WTC11 (cell line): ENCODE results near the gene STARD13. TPM values are rescaled to one million over a fixed set of nuclear protein-coding genes. Genes with fewer than 3 reads are reported as not detected.

ENCODE experiments used
- ATAC-seq: fragments of 200-7000 bp; cut with Tn5 transposase; 2 replicates; pipeline ENCODE4 v1.10.0; 2021; ENCODE audit warnings: mild to moderate bottlenecking, moderate library complexity
- CTCF ChIA-PET: fragments of 300-600 bp; sonication (Branson Sonifier 250); formaldehyde crosslinking; loops from one replicate; lab custom pipeline; 2021; ENCODE audit warnings: antibody characterized with exemption; lab: Charles Lee
- POLR2A ChIA-PET: fragments of 350-600 bp; sonication (Branson Sonifier 250); formaldehyde crosslinking; loops from one replicate; lab custom pipeline; 2021; ENCODE audit warnings: antibody characterized with exemption; lab: Charles Lee
- DNase-seq: peaks from one replicate; pipeline ENCODE4 v3.0.0; 2021; ENCODE audit warnings: low spot score
- H3K27ac Mint-ChIP-seq: 2 replicates; pipeline ENCODE4 v1.8.0; 2021; ENCODE audit warnings: mixed read lengths
- H3K27me3 Mint-ChIP-seq: 2 replicates; pipeline ENCODE4 v1.8.0; 2021; ENCODE audit warnings: low read depth, mild to moderate bottlenecking, moderate library complexity, mixed read lengths
- H3K36me3 Mint-ChIP-seq: 2 replicates; pipeline ENCODE4 v1.8.0; 2021; ENCODE audit warnings: mixed read lengths
- H3K4me1 Mint-ChIP-seq: 2 replicates; pipeline ENCODE4 v1.8.0; 2022; ENCODE audit warnings: mixed read lengths
- H3K4me3 Mint-ChIP-seq: 2 replicates; pipeline ENCODE4 v1.8.0; 2021; ENCODE audit warnings: mild to moderate bottlenecking, moderate library complexity, mixed read lengths
- H3K9me3 Mint-ChIP-seq: 2 replicates; pipeline ENCODE4 v1.8.0; 2021; ENCODE audit warnings: mixed read lengths
- ATF1 ChIP-seq: sonication (generic); formaldehyde crosslinking; IDR thresholded peaks from 2 replicates; pipeline ENCODE4 v1.8.1; 2023; ENCODE audit warnings: mild to moderate bottlenecking, moderate library complexity, missing genetic modification reagents
- CBFB ChIP-seq: sonication (generic); formaldehyde crosslinking; IDR thresholded peaks from 2 replicates; pipeline ENCODE4 v1.8.1; 2022; ENCODE audit warnings: mild to moderate bottlenecking, low read depth, missing genetic modification reagents
- CREB1 ChIP-seq: sonication (generic); formaldehyde crosslinking; IDR thresholded peaks from 2 replicates; pipeline ENCODE4 v1.8.0; 2023; ENCODE audit warnings: mild to moderate bottlenecking, missing genetic modification reagents
- FOXK1 ChIP-seq: sonication (generic); formaldehyde crosslinking; IDR thresholded peaks from 2 replicates; pipeline ENCODE4 v1.8.0; 2022; ENCODE audit warnings: mild to moderate bottlenecking, moderate library complexity, missing genetic modification reagents
- GABPB1 ChIP-seq: sonication (generic); formaldehyde crosslinking; IDR thresholded peaks from 2 replicates; pipeline ENCODE4 v1.8.1; 2023; ENCODE audit warnings: mild to moderate bottlenecking, missing genetic modification reagents
- GRHL2 ChIP-seq: fragments of 250-450 bp; sonication (Bioruptor Pico); IDR thresholded peaks from 2 replicates; pipeline ENCODE4 v1.8.0; 2022; ENCODE audit warnings: mild to moderate bottlenecking, moderate library complexity; ENCODE audit not compliant: insufficient replicate concordance, severe bottlenecking
- JAZF1 ChIP-seq: fragments of 250-450 bp; sonication (Bioruptor Pico); IDR thresholded peaks from 2 replicates; pipeline ENCODE4 v1.9.0; 2021; ENCODE audit warnings: moderate library complexity, mild to moderate bottlenecking, inconsistent platforms
- NFE2L1 ChIP-seq: sonication (generic); formaldehyde crosslinking; IDR thresholded peaks from 2 replicates; pipeline ENCODE4 v1.8.1; 2023; ENCODE audit warnings: missing genetic modification reagents
- SMAD4 ChIP-seq: sonication (generic); formaldehyde crosslinking; IDR thresholded peaks from 2 replicates; pipeline ENCODE4 v1.8.0; 2022; ENCODE audit warnings: mild to moderate bottlenecking, missing genetic modification reagents
- TCF7 ChIP-seq: sonication (generic); formaldehyde crosslinking; IDR thresholded peaks from 2 replicates; pipeline ENCODE4 v1.8.0; 2022; ENCODE audit warnings: mild to moderate bottlenecking, low read depth, missing genetic modification reagents, moderate library complexity
- ZNF138 ChIP-seq: sonication (generic); formaldehyde crosslinking; conservative IDR thresholded peaks from 2 replicates; pipeline ENCODE4 v1.8.1; 2022; ENCODE audit warnings: mild to moderate bottlenecking, moderate library complexity, missing genetic modification reagents
- ZNF232 ChIP-seq: sonication (generic); formaldehyde crosslinking; IDR thresholded peaks from 2 replicates; pipeline ENCODE4 v1.8.0; 2022; ENCODE audit warnings: mild to moderate bottlenecking, missing genetic modification reagents
- total RNA-seq: library from RNA; stranded (reverse); gene quantifications from 3 replicates; pipeline ENCODE4 v1.2.3, GENCODE V29; 2021
- TF ChIP-seq, protein P1 (sequence below): sonication (generic); formaldehyde crosslinking; conservative IDR thresholded peaks from 2 replicates; pipeline ENCODE4 v1.8.1; 2022; ENCODE audit warnings: mild to moderate bottlenecking, missing genetic modification reagents
- TF ChIP-seq, protein P2 (sequence below): sonication (generic); formaldehyde crosslinking; IDR thresholded peaks from 2 replicates; pipeline ENCODE4 v1.8.1; 2023; ENCODE audit warnings: mild to moderate bottlenecking, moderate library complexity, missing genetic modification reagents
- TF ChIP-seq, protein P3 (sequence below): sonication (generic); formaldehyde crosslinking; IDR thresholded peaks from 2 replicates; pipeline ENCODE4 v1.8.1; 2022; ENCODE audit warnings: mild to moderate bottlenecking, missing genetic modification reagents, moderate library complexity, borderline replicate concordance
- TF ChIP-seq, protein P4 (sequence below): sonication (generic); formaldehyde crosslinking; IDR thresholded peaks from 2 replicates; pipeline ENCODE4 v1.8.1; 2022; ENCODE audit warnings: low read depth, mild to moderate bottlenecking, moderate library complexity, missing genetic modification reagents, borderline replicate concordance
- TF ChIP-seq, protein P5 (sequence below): sonication (generic); formaldehyde crosslinking; IDR thresholded peaks from 2 replicates; pipeline ENCODE4 v1.8.1; 2023; ENCODE audit warnings: mild to moderate bottlenecking, missing genetic modification reagents, borderline replicate concordance
- TF ChIP-seq, protein P6 (sequence below): sonication (generic); formaldehyde crosslinking; IDR thresholded peaks from 2 replicates; pipeline ENCODE4 v1.8.1; 2023; ENCODE audit warnings: mild to moderate bottlenecking, missing genetic modification reagents, moderate library complexity

The STARD13 gene
- total RNA-seq, 1 experiment from 2014 or later = 4.4 TPM

DNA sequence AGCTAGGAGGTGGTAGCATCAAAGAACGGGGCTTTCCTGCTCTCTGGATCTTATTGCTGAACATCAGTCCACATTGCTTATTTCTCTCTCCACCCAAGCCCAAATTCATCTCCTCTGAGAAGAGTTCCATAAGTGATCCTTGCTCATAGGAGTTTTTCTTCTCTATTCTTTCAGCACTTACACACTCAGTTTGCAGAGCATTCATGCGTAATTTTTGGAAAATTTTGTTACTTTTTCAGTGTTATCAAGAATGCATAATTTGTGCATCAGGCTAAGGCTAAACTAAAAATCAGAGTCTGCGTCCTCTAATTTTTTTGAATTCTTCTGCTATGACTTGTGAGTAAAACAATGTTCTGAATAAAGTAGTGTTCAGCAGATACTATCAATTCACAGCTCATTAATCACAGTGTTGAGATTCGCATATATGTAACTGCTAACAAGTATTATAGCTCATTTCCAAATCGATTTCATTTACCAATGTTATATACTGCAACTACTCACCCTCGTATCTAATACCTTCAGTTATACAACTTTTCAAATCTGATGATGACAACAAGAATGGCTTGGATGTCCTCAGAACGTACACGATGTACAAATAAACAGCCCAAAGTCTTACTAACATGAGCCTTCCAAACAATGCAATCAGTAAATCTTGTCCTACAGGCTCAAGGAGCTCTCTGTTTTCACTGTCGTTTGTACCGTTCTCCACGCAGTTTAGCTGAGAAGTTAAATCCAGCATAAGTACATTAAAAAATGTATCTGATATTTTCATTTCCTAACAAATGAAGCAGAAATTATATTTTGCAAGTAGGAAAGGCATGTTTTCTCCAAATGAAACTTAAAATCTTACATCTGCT is 36.4 kb upstream of the STARD13 start:
- POLR2A ChIA-PET = no interaction called here
- no peaks in the 10 kb centered on the region for H3K27me3 Mint-ChIP-seq
- DNase-seq (no peak), ATAC-seq (no peak)
- no peak overlapping the region for H3K27ac Mint-ChIP-seq
- no peak overlapping the region for H3K4me3 Mint-ChIP-seq
- peaks cover 20% of the 10 kb centered on the region for H3K4me1 Mint-ChIP-seq
- TF ChIP-seq, protein P1, sequence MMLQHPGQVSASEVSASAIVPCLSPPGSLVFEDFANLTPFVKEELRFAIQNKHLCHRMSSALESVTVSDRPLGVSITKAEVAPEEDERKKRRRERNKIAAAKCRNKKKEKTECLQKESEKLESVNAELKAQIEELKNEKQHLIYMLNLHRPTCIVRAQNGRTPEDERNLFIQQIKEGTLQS = no peak
- TF ChIP-seq ZNF232 (no peak), SMAD4 (CRISPR knock-in tag) (no peak), NFE2L1 (CRISPR knock-in tag) (no peak), ATF1 (no peak), CBFB (CRISPR knock-in tag) (no peak), TCF7 (CRISPR knock-in tag) (no peak), CREB1 (CRISPR knock-in tag) (no peak), FOXK1 (no peak), ZNF138 (CRISPR knock-in tag) (no peak), GABPB1 (CRISPR knock-in tag) (no peak), GRHL2 (no peak), JAZF1 (CRISPR knock-in tag) (no peak)
- TF ChIP-seq, protein P2, sequence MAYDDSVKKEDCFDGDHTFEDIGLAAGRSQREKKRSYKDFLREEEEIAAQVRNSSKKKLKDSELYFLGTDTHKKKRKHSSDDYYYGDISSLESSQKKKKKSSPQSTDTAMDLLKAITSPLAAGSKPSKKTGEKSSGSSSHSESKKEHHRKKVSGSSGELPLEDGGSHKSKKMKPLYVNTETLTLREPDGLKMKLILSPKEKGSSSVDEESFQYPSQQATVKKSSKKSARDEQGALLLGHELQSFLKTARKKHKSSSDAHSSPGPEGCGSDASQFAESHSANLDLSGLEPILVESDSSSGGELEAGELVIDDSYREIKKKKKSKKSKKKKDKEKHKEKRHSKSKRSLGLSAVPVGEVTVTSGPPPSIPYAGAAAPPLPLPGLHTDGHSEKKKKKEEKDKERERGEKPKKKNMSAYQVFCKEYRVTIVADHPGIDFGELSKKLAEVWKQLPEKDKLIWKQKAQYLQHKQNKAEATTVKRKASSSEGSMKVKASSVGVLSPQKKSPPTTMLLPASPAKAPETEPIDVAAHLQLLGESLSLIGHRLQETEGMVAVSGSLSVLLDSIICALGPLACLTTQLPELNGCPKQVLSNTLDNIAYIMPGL (CRISPR knock-in tag) = no peak
- TF ChIP-seq, protein P3, sequence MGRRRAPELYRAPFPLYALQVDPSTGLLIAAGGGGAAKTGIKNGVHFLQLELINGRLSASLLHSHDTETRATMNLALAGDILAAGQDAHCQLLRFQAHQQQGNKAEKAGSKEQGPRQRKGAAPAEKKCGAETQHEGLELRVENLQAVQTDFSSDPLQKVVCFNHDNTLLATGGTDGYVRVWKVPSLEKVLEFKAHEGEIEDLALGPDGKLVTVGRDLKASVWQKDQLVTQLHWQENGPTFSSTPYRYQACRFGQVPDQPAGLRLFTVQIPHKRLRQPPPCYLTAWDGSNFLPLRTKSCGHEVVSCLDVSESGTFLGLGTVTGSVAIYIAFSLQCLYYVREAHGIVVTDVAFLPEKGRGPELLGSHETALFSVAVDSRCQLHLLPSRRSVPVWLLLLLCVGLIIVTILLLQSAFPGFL (CRISPR knock-in tag) = no peak
- TF ChIP-seq, protein P4, sequence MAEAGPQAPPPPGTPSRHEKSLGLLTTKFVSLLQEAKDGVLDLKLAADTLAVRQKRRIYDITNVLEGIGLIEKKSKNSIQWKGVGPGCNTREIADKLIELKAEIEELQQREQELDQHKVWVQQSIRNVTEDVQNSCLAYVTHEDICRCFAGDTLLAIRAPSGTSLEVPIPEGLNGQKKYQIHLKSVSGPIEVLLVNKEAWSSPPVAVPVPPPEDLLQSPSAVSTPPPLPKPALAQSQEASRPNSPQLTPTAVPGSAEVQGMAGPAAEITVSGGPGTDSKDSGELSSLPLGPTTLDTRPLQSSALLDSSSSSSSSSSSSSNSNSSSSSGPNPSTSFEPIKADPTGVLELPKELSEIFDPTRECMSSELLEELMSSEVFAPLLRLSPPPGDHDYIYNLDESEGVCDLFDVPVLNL = no peak
- TF ChIP-seq, protein P5, sequence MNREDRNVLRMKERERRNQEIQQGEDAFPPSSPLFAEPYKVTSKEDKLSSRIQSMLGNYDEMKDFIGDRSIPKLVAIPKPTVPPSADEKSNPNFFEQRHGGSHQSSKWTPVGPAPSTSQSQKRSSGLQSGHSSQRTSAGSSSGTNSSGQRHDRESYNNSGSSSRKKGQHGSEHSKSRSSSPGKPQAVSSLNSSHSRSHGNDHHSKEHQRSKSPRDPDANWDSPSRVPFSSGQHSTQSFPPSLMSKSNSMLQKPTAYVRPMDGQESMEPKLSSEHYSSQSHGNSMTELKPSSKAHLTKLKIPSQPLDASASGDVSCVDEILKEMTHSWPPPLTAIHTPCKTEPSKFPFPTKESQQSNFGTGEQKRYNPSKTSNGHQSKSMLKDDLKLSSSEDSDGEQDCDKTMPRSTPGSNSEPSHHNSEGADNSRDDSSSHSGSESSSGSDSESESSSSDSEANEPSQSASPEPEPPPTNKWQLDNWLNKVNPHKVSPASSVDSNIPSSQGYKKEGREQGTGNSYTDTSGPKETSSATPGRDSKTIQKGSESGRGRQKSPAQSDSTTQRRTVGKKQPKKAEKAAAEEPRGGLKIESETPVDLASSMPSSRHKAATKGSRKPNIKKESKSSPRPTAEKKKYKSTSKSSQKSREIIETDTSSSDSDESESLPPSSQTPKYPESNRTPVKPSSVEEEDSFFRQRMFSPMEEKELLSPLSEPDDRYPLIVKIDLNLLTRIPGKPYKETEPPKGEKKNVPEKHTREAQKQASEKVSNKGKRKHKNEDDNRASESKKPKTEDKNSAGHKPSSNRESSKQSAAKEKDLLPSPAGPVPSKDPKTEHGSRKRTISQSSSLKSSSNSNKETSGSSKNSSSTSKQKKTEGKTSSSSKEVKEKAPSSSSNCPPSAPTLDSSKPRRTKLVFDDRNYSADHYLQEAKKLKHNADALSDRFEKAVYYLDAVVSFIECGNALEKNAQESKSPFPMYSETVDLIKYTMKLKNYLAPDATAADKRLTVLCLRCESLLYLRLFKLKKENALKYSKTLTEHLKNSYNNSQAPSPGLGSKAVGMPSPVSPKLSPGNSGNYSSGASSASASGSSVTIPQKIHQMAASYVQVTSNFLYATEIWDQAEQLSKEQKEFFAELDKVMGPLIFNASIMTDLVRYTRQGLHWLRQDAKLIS (CRISPR knock-in tag) = no peak
- TF ChIP-seq, protein P6, sequence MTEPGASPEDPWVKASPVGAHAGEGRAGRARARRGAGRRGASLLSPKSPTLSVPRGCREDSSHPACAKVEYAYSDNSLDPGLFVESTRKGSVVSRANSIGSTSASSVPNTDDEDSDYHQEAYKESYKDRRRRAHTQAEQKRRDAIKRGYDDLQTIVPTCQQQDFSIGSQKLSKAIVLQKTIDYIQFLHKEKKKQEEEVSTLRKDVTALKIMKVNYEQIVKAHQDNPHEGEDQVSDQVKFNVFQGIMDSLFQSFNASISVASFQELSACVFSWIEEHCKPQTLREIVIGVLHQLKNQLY (CRISPR knock-in tag) = no peak
- H3K36me3 Mint-ChIP-seq = no peaks in the 10 kb centered on the region
- CTCF ChIA-PET = no interaction called here
- H3K9me3 Mint-ChIP-seq = peaks cover 13% of the 10 kb centered on the region; the same call in 1 of the 2 replicates
